Hematopoietic multipotent progenitor cell (in vitro differentiated cells): ENCODE data around the gene SUSD4. TPM values are rescaled to one million over a fixed set of nuclear protein-coding genes. Genes with fewer than 3 reads are reported as not detected.

Experiments used
- DNase-seq, 3 donors: peaks; one replicate each; pipeline ENCODE4 v3.0.0-alpha.2; 2011 to 2015; ENCODE audit warnings: low read depth in 2 of 3, low spot score in 2 of 3
- total RNA-seq: library from RNA; depleted of rRNA; stranded (reverse); fragments of >200 nt; gene quantifications from one replicate; pipeline ENCODE4 v1.2.3, GENCODE V29; 2012

The SUSD4 gene
- total RNA-seq, 1 donor, result not detected

- DNase-seq, result no peak
These were observed 130.4 kb downstream of the SUSD4 start for GRCh38 chr1:223233410-223234169.

- no peak for DNase-seq
These were observed 131.0 kb downstream of the SUSD4 start for GRCh38 chr1:223233019-223233409.

DNA sequence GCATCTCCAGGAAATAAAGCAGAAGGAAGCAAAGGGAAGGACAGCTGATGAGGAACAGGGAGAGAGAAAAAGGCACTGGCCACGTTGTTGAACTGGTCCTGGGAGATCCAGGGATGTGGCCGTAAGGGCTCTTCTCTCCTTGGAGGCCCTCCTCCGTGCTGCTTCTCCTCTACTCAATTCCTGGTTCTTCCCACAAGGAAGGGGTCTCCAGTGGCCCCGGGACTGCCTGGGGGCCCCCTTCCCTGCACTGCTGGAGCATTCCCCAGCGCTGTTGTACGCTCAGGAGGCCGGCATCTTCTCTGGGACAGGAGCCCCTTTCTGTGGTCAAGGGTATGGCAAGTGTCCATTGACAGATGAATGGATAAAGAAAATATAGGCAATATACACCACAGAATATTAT, 132.4 kb downstream of the SUSD4 start:
- no peak for DNase-seq

- DNase-seq, result no peak
These were observed 132.9 kb downstream of the SUSD4 start for GRCh38 chr1:223231011-223231572.

DNA sequence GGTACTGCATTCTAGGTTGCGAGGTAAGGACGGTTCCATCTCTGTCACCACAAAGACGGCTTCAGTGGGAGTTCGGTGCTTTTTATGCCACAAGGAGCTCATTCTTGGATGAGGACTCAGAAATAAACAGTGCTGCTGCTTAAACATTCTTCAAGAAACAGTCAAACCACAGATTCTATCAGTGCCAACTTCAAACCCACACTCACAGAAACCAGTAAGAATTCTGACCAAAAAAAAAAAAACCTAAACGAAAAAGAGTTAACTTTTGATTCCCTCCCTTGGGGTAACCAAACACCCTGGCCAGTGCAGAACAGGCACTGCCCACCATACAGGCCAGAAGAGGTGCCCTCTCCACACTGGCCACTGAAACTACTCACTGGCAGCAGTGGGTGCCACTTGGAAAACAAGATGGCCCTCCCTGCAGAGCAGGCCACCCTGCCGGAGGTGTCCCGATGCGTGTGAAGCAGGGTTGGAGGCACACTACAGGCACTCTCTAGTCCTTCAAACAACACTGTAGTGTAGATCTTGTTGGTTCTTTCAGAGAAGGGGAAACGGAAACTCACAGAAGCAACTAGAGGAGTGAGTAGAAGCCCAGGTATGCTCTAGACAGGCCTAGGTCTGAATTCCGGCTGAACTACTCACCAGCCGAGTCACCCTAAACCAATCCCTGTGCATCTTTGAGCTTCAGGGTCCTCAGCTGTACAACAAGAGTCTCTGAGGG, 133.7 kb downstream of the SUSD4 start:
- no peak for DNase-seq

DNA sequence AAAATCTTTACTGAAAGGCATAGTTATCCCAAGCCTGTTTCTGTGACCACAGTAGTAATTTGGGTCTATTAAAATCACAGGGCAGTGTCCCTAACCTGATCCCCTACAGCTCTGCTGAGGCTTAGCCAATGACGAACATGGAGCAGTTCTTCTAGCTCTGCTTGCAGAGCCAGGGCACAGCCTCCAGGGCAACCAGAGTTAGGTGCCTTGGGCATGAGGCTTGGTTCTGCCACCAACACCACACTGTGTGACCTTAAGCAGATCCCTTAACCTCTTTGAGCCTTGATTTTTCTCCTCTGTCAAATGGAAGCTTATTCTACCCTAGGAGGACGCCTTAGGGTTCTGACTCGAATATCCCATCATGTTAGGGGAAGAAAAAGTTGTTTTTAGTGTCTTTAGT, 134.2 kb downstream of the SUSD4 start:
- DNase-seq, result no peak

DNA sequence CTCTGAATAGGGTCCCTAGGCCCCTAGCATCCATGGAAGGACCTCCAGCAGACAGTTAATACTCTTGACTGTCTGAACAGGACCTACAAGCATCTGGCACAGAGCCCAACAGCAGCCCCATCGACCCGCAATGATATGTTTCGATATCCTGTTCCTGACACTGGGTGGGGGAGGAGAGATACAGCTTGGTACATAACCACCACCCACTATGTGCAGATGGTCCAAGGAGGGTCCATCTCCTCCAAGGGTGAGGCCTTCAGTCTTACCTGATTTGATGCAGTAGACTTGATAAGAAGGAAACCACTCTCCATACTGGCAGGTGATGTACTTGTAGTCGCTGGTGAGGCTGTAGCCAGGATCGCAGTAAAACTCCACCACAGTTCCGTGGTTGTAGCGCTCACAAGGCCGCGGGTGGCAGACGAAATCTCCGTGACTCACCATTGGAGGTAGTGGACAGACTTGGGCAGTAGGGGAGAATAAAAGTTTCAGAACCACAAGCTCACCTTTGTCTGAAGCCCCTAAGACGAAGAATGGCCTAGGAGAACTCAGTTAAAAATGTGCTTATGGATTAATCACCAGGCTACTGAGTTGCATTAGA, 134.9 kb downstream of the SUSD4 start:
- DNase-seq, result no peak

- no peak for DNase-seq
These were observed 135.8 kb downstream of the SUSD4 start for GRCh38 chr1:223228201-223228600.

GRCh38 chr1:223227486-223228196, 136.3 kb downstream of the SUSD4 start:
- DNase-seq, result no peak

DNA sequence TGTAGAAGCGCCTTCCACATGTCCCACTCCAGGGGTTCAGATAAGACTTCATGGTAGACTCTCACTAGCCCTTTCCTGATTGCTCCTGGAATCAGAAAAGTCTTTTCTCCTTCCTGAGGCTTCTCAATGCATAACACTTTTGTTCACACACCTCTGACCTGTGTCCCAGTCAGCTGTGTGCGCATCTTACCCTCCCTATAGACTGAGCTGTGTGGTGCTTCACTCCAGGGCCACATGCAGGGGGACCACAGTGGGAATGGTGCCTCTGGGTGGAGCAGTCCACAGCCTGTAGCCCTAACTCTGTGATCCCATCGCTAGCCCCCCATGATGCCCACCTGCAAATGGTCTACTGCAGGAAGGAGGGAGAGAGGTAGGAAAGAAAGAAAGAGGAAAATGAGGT, 136.9 kb downstream of the SUSD4 start:
- no peak for DNase-seq

- no peak for DNase-seq
These were observed 137.7 kb downstream of the SUSD4 start for GRCh38 chr1:223226271-223226670.

DNA sequence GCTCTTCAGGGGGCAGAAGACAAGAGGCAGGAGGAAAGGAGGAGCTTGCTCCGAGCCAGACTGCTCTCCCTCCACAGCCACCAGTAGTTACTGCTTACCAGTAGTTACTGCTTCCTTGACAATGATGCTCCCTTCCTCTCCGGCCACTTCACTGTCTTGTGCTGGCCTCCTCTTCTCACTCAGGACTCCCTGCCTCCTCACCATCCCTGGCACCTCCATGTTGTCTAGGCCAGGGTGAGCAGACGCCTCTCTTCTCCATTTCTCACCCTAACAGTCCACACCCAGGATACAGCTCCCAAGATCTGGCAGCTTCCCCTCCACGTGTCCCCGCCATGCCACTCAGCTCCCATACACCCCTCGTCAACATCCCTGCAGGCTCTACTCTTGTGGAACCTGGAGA, 138.5 kb downstream of the SUSD4 start:
- DNase-seq, result no peak

DNA sequence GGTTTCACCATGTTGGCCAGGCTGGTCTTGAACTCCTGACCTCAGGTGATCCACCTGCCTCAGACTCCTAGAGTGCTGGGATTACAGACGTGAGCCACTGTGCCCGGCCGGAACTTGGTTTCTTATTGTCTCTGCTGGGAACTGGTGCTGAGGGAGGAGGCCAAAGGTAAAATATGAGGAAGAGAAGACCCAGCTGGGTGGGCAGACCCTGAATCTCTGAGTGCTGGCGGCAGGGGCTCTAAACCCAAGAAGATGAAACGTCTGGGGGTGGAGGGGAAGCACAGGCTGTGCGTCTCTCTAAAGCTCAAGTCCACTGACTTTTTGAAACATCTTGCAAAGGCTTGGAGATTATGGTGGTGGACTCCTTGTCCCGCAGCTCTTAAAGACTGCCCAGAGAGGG, 138.9 kb downstream of the SUSD4 start:
- DNase-seq, result no peak

GRCh38 chr1:223224465-223224864, 139.5 kb downstream of the SUSD4 start:
- DNase-seq, result no peak

DNA sequence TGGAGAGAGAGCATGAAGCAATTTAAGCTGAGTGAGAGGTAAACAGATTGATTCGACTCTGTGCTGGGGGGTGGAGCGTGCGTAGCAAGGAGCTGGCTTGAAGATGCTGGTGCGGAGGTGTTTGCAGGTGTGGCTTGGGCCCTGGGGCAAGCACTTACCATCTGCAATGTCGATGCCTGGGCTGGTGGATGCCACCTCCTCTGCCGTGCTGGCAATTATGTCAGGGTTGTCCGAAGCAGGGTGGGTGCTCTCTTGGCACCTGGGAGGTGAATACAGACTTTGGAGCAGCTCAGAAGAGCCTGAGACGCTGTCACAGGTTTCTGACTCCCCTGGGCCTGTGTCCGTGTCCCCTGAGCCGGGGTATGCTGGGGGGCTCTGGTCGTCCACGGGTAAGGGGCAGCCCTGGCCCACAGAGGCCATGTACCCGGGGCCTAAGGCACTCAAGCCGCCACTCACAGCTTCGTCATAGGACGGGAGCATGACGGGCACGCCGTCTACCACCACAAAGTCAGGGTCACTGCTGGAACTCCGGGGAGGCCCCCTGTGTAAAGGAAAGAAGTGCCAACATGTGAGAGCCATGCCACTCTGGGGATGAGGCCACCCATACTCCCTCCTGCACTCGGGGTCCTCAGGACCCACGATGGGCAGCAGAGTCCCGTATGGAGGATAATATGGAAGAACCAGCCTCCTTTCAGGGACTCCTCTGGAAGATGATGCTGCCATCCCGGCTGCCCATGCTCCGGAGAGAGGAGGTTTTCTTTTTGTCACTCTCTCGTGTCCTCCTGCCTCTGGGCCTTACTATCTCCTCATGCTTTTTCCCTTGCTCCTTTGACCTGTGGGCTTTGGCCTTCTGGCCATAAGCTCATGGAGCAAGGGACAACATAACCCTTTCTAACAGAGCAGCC, 140.6 kb downstream of the SUSD4 start:
- DNase-seq, result no peak

DNA sequence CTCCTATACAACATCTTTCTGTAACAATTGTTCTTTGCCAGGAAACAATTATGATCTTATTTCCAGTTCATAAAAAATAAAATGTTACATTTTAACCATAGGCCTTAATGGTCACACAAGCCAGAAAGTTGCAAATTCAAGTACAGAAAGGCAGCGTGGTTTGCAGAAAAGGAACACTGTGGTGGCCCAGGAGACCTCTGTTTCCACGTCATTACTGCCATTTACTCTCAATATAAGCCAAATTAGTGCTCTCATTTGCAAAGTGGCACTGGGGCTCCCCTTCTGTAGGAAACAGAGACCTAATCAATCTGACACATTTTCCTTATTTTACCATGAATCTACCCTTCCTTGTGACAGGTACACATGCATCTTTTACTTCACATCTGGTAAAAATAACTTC, 141.6 kb downstream of the SUSD4 start:
- DNase-seq, result no peak

DNA sequence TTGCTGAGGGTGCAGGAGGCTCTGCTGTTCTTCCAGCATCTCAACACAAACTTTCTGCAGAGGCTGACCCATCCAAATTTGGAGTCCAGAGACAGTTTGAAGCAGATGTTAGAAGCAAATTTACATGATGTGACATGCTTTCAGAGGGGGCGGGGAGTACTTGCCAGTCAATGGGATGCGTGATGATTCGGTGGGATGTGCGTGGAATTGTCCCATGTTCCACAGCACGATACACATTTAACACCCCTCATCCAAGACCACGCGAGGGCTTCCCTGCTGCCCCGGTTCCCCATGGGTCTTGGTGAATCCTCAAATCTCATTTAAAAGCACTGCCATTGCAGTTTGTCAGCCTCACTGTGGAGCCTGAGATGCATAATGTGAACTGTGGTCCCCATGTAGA, 142.3 kb downstream of the SUSD4 start:
- DNase-seq, result no peak

- no peak for DNase-seq
These were observed 143.9 kb downstream of the SUSD4 start for GRCh38 chr1:223219846-223220610.

- DNase-seq, result no peak
These were observed 144.7 kb downstream of the SUSD4 start for GRCh38 chr1:223219318-223219635.
